GM15510 (cell line): ENCODE results near the gene ESR2.

ENCODE experiments used
- POLR2A ChIP-seq: IDR thresholded peaks from 3 replicates; pipeline ENCODE4 v1.6.1; 2011; ENCODE audit warnings: borderline replicate concordance; ENCODE audit not compliant: insufficient read length; ENCODE audit errors: extremely low read depth

The ESR2 gene

GRCh38 chr14:64112867-64113678 is 181.1 kb downstream of the ESR2 start:
- no peak for TF ChIP-seq POLR2A

DNA sequence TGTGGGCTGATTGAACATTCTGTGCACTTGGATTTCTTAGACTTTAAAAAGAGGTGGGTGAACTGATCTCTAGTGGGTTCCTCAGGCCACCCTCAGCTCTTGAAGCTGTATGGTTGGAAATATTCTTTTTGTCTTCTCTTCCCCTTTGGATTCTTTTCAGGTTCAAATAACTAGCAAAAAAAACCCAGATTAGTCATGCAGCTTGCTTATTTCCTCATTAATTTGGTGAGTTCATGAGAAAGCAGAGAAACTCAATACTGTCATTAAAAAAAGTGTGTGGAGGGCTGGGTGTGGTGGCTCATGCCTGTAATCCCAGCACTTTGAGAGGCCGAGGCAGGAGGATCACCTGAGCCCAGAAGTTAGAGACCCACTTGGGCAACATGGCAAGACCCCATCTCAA is 183.4 kb downstream of the ESR2 start:
- no peak for TF ChIP-seq POLR2A

- TF ChIP-seq POLR2A: no peak
Measured at GRCh38 chr14:64109819-64110554, 184.2 kb downstream of the ESR2 start.

GRCh38 chr14:64107438-64107837 is 186.7 kb downstream of the ESR2 start:
- TF ChIP-seq POLR2A: no peak

- no peak for TF ChIP-seq POLR2A
Measured at GRCh38 chr14:64098120-64098519, 196.1 kb downstream of the ESR2 start.

- TF ChIP-seq POLR2A: no peak
Measured at GRCh38 chr14:64095620-64096019, 198.6 kb downstream of the ESR2 start.

DNA sequence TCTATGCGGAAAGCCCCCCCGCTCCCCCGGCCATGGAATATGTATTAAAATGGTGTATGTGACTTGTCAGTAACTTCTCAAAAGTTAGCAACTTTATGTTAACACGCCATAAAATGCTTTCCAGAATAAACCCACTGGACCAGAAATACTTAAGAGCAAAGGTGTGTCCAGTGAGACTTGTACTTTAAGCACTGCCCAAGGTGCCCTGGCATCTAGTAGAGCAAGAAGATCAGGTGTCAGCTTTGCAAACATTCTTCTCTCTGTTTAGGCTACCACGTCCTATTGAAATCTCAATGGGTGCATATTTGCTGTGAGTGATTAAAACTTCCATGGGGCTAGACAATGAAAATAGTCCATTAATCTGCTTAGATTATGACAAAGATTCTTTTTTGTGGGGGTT is 201.2 kb downstream of the ESR2 start:
- no peak for TF ChIP-seq POLR2A

- TF ChIP-seq POLR2A: no peak
Measured at GRCh38 chr14:64092338-64092737, 201.8 kb downstream of the ESR2 start.

DNA sequence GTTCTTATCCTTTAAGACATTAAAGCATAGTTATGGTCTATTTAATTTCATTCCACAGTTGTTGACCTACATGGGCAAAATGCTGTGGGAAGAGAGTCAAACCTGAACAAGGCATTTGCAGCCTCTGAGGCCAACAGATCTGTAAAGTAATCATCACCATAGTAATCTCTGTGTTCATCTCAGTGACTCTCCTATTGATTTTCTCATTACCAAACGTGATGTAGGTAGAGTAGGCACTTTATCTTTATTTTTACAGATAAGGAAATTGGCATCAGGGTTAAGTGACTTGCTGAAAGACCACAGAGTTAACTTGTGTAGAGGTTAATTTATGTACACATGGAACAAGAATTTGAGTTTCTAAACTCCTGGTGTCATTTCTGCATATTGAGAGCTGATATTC is 203.0 kb downstream of the ESR2 start:
- no peak for TF ChIP-seq POLR2A

GRCh38 chr14:64089920-64090319 is 204.3 kb downstream of the ESR2 start:
- TF ChIP-seq POLR2A: no peak

GRCh38 chr14:64088647-64088964 is 205.6 kb downstream of the ESR2 start:
- TF ChIP-seq POLR2A: no peak

GRCh38 chr14:64082837-64083236 is 211.3 kb downstream of the ESR2 start:
- no peak for TF ChIP-seq POLR2A

GRCh38 chr14:64081174-64081746 is 212.9 kb downstream of the ESR2 start:
- TF ChIP-seq POLR2A: no peak

- no peak for TF ChIP-seq POLR2A
Measured at GRCh38 chr14:64080452-64080851, 213.7 kb downstream of the ESR2 start.

DNA sequence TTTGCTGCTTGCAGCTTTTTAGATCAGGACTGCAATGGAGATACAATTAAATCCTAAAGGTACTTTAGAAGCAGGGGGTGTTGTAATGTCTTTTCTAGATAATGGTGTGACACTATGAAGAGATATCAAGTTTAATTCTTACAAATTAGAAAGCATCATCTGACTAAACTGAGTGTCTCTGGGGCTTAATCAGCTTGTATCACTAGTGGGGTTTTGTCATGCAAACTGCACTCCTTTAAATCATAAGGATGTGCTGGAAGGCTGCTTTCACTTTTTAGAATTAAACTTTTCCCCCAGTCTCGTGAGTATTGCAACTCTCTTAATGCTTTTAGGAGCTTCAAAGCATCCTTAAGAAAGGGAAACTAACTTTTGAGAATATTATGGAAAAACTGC is 218.6 kb downstream of the ESR2 start:
- no peak for TF ChIP-seq POLR2A

DNA sequence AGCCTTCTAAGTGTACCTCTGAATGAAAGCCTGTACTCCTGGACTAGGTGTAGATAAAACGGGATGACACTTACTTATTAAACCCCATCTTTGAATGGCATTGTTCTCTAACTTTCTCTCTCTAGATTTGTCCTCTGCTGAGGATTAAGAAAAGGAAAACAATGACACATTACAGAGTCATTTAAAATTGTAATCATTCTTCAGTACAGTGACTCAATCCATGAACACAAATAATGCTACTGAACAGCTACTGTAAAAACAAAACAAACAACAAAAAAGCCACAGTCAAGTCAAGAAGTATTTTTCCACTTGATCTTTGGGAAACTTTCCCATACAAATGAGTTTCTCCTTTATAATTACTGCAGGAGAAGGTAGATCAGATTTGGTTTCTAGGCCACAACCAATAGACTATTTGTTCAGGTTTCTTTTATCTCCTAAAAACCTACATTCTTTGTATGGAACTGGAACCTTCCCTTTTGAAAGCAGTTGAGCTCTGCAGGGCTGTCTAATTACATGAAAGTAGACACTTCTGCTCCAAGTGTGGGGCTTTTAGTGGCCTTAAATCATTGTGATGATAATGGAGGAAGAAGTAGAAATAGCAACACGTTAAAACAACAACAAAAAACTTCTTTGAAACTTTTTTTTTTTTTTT is 219.1 kb downstream of the ESR2 start:
- no peak for TF ChIP-seq POLR2A

- no peak for TF ChIP-seq POLR2A
Measured at GRCh38 chr14:64069634-64070359, 224.4 kb downstream of the ESR2 start.
